HG03354 (cell line): ENCODE data around the gene RTBDN.

Experiments used
- ATAC-seq: cut with Tn5 transposase; IDR thresholded peaks from one replicate; pipeline ENCODE4 v1.9.1; 2021; ENCODE audit warnings: mild to moderate bottlenecking; ENCODE audit not compliant: unreplicated experiment, poor library complexity, severe bottlenecking

RTBDN gene

DNA sequence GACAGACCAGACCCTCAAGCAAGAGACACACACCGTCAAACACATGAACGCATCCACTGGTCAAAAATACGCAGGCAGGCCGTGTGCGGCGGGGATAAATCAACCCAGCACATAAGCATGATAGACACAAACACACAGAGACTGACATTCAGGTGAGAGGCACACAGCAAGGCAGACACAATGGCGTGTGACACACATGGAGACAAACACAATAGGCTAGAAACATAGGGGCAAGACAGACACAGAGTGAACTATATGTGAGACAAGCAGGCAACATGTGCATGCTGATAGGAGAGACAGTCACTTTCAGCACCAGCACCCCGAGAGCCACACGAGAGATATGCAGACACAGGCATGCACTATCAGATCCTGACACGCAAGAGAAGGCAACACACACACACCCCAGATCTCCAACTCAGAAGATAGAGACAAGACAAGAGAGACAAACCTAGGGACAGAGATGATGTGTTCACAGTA is 49.9 kb downstream of the RTBDN start:
- no peak for ATAC-seq

GRCh38 chr19:12783849-12784393 is 50.5 kb downstream of the RTBDN start:
- no peak for ATAC-seq

DNA sequence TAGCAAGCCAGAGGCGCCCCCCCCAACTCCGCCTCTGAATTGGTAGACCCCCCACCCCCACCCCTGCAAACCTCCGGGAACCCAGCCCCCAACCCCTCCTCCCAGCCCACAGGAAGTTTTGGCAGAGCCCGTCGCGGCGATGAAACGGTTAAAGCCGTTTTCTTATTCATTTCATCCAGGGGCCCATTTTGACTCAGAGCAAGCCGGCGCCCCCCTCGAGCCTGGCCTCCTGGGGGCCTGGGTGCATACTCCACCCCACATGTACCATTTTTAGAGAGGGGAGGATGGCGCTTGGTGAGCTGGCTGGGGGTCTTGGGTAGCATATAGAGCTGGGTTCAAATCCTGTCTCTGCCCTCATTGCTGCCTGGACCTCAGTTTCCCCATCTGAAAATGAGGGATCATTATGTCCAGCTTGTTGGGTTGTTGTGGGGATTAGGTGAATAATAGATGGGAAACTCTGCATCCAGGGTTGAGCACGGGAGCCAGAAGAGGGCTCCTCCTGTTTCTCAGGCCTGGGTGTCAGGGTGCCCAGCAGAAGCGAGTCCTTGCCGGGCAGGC is 51.0 kb downstream of the RTBDN start:
- no peak for ATAC-seq

DNA sequence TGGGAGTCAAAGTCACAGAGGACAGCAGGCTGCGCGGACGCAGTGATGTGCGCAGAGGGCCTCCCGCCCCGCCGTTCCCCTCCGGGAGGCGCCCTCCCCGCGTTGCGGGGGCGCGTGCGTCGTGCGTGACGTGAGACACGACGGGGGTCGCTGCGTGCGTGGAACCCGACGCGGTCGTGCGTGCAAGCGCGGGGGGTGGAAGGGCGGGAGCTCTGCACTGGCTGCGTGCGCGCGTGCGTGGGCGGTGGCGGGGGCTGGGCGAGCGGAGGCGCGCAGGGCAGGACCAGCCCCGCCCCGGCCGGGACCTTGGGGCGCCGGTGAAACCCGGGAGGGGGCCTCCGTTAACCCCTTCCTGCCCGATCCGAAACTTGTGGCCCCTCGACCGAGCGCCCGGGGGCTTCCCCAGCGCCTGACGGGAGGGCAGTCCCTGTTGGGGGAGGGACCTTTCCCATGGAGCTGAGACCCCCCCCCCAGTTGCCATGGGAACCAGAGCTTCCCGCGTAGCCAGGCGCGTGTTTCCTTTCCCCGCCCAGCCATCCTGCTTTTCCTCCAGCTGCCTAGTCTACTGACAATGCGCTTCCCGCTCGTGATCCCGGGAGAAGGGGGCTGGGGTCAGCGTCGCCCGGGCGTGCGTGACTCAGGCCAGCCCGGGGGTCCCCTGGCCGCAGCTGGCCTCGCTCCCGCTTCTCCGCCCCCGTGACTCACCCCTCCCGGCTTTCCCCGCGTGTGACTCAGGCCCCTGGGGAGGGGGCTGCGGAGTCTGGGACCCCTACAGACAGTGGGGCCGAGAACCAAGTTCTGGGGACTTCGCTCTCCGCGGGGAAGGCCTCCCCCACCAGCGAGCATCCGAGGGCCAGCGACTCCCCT is 51.7 kb downstream of the RTBDN start:
- ATAC-seq, result no peak

GRCh38 chr19:12782174-12782423 is 52.3 kb downstream of the RTBDN start:
- no peak for ATAC-seq

GRCh38 chr19:12779162-12779993 is 55.0 kb downstream of the RTBDN start:
- no peak for ATAC-seq

- ATAC-seq, result no peak
Measured at GRCh38 chr19:12778905-12779161, 55.5 kb downstream of the RTBDN start.

DNA sequence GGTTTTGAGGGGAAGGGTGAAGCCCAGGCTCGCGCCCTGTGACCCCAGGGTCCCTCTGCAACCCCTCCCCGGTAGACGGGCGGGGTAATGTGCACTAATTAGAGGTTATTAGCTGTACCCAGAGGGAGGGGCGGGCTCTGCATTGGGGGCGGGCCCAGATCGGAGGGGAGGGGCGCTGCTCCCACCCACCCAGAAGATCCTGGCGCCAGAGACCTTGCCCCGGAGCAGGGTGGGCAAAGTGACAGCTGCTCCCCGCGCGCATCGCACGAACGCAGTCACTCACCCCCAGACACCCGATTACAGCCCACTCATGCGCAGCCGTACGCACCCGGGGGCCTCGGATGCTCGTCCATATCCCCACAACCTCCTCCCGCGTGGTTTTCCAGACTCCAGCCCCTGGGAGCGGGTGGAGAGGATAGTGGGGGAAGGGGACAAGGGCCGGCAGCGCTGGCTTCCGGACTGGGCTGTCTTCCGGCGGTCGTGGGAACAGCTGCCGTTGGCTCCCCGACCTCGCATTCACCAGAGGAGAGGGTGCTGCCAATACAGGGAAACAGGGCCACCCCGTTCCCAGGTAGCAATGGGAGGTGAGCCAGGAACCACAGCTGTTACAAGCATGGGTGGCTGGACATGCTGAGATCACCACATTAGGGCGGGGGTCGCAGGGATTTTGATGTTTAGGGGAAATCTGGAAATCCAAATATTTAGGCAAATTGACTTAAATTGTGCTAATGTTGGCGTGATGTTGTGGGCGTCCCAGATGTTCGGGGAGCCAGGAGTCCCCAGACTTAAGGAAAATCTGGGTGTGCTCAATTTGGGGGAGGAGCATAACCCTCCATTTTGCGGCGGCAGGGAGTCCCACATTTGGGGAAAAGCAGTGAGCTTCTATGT is 56.1 kb downstream of the RTBDN start:
- ATAC-seq, result no peak

- peak; percentile 40 for ATAC-seq
Measured at GRCh38 chr19:12777217-12778016, 57.0 kb downstream of the RTBDN start.
